AG10803 (cell line): ENCODE measurements around the gene CTTNBP2.

Source experiments
- DNase-seq: peaks from one replicate; pipeline ENCODE4 v3.0.0; 2010; ENCODE audit warnings: low read depth
- H3K4me3 ChIP-seq: 2 replicates; pipeline ENCODE4 v1.5.1; 2011; ENCODE audit warnings: mild to moderate bottlenecking, low read length, control low read depth
- TF ChIP-seq, protein P1 (sequence below): conservative IDR thresholded peaks from 2 replicates; pipeline ENCODE4 v1.5.1; 2011; ENCODE audit warnings: mild to moderate bottlenecking, low read length, control low read depth, inconsistent platforms

The CTTNBP2 gene

GRCh38 chr7:117802660-117803059 is 70.6 kb downstream of the CTTNBP2 start:
- TF ChIP-seq, protein P1, sequence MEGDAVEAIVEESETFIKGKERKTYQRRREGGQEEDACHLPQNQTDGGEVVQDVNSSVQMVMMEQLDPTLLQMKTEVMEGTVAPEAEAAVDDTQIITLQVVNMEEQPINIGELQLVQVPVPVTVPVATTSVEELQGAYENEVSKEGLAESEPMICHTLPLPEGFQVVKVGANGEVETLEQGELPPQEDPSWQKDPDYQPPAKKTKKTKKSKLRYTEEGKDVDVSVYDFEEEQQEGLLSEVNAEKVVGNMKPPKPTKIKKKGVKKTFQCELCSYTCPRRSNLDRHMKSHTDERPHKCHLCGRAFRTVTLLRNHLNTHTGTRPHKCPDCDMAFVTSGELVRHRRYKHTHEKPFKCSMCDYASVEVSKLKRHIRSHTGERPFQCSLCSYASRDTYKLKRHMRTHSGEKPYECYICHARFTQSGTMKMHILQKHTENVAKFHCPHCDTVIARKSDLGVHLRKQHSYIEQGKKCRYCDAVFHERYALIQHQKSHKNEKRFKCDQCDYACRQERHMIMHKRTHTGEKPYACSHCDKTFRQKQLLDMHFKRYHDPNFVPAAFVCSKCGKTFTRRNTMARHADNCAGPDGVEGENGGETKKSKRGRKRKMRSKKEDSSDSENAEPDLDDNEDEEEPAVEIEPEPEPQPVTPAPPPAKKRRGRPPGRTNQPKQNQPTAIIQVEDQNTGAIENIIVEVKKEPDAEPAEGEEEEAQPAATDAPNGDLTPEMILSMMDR = no peak
- DNase-seq = no peak
- no peak overlapping the region for H3K4me3 ChIP-seq

DNA sequence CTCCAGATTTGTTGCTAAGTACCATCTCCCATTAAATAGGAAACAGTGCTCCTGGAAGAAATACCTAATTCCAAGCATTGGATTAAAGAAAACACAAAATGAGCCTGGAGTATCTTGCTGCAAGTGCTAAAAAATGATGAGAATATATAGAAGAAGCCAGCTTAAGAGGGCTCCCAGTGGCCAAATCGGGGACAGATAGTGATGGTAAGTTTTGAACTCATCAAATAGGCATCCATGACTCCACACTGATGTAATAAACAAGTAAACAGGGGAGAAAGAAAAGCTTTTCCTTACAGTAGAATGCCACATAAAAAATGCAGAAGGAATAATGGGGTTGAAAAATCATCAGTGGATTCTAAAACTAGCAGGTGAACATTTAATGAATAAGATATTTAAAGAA is 72.4 kb downstream of the CTTNBP2 start:
- TF ChIP-seq, protein P1 = no peak
- DNase-seq = no peak
- no peak overlapping the region for H3K4me3 ChIP-seq

DNA sequence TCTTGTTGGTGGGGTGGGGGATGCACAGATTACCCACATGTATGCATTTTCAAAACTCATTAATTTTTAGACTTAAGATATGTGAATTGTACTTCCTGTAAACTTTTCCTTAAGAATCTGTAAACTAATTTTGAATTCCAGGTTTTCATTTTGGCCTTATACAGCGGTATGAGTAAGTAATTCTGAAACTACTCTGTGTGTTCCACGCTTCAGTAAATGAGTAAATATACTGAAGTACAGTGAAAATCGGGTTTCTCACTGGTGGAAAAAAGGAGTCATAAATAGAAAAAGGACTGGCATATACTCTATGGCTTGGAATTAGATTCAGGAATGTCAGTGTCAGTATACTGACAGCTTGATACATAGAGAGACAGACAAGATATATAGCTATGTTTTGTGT is 72.8 kb downstream of the CTTNBP2 start:
- H3K4me3 ChIP-seq = no peak overlapping the region
- DNase-seq = no peak
- TF ChIP-seq, protein P1 = no peak

- no peak for DNase-seq
- TF ChIP-seq, protein P1 = no peak
- no peak overlapping the region for H3K4me3 ChIP-seq
Measured at GRCh38 chr7:117796889-117797288, 76.4 kb downstream of the CTTNBP2 start.

DNA sequence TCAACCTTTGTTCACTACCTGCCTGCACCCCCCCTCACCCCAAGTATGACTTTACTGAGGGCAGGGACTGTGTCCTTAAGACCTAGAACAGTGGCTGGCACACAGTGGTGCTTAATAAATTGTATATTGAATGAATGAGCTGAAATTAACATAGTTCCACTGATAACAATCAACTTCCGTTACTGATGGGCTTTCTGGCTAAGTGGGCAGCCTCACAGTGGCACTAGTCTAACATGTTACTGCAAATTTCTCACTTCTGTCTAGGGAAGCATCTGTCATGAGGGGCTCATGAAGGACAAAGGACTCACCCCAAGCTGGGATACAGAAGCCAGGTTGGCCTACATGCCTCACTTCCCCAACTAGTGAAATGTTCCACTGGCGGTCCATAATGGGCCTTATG is 79.3 kb downstream of the CTTNBP2 start:
- no peak for DNase-seq

DNA sequence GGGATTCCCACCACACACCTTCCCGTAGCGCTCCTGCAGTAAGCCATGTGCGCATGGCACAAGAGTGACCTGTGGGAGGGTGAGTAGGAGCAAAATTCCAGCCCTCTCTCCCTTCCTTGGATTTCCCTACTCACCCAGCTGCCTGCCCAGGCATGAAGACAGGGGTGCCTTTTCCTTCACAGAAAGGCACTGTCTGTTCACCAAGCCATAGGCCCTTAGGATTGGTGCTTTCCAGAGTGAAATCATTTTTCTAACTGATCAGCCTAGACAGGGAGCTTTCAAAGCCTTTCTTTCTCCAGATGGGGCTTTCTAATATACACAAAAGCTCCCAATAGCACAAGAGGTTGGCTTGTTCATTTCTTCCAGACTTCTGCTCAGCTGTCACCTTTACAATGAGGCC is 79.7 kb downstream of the CTTNBP2 start:
- no peak overlapping the region for H3K4me3 ChIP-seq
- DNase-seq = no peak
- TF ChIP-seq, protein P1 = no peak

More for the DNA sequence above, 79.3 kb downstream of the CTTNBP2 start:
- TF ChIP-seq, protein P1 = no peak
- H3K4me3 ChIP-seq = no peak overlapping the region

DNA sequence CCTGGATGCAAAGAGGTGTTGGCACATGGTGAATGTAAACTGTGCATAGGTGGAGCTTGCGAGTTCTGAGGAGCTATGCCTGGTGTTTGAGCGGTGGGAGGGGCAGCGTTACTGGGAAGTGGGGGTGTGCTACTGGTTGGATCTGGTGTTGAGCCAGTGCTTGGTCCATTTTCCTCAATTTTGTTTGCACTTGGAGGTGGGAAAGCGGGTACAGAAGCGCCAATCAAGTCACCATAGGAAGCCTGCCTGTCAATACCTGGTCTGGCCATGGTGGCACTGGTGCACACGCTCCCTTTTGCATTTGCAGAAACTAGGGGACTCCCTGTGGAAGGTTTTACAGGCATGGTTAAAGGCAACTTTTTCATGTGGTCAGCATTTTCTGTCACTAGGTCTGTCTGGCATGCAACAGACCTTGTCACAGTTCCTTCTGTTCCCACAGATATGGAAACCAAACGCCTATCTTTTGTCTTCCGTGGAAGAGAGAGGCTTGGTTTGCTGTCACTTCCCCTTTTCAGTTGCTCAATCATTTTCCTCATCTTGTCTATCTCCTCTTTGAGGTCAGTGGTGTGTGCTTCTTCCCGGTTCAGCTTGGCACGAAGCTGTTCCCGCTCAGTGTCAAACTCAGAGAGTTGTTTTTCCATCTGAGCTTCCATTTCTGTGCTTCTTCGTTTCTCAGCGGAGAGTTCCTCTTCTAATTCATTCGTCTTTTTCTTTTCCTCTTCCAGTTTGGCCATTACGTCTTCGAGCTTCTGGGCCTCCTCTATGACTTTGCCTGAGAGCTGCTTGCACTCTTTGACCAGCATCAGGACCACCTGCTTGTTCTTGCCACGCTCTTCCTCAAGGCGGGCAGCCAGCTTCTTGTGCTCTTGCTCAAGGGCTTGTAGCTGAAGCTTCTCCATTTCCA is 81.1 kb downstream of the CTTNBP2 start:
- TF ChIP-seq, protein P1 = no peak
- no peak overlapping the region for H3K4me3 ChIP-seq
- no peak for DNase-seq
